ENCODE results near the gene SOX2. TPM values are rescaled to one million over a fixed set of nuclear protein-coding genes. Genes with fewer than 3 reads are reported as not detected.
"Not testable (repeated sequence)": the region's sequence is repeated elsewhere in the genome, so short reads cannot be mapped to it uniquely, and the experiment has no call there.

The SOX2 gene
- total RNA-seq, 1 donor from 2014 or later, result 2.2 TPM

GRCh38 chr3:181757694-181758306 is 46.1 kb downstream of the SOX2 start:
- no peak for DNase-seq (ENCODE audit: low spot score)

DNA sequence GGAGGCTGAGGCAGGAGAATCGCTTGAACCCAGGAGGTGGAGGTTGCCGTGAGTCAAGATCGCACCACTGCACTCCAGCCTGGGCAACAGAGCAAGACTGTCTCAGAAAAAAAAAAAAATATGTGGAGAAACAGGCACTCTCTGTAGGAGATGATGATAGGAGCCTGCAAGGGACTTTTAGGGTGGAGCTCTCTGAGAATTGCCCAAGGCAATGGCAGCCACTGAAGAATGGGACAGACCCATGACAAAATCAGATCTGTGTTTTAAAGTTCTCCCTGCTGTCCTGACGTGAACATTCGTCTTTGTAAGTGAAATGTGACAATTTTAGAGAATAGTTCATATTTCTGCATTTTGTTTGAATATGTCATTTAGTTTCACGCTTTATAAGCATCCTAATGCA is 50.2 kb downstream of the SOX2 start:
- no peak for DNase-seq (ENCODE audit: low spot score)

- not testable (repeated sequence) for DNase-seq (ENCODE audit: low spot score)
Observed at GRCh38 chr3:181764033-181764432, 52.3 kb downstream of the SOX2 start.

Measured in umbilical cord (tissue), 2 donors.